HuH-7.5 (cell line): ENCODE results near the gene IGF2BP3.
"Not testable (repeated sequence)": the region's sequence is repeated elsewhere in the genome, so short reads cannot be mapped to it uniquely, and the experiment has no call there.

Experiments
- DNase-seq: peaks from one replicate; pipeline ENCODE4 v3.0.0; 2011; ENCODE audit warnings: low spot score

The IGF2BP3 gene

DNA sequence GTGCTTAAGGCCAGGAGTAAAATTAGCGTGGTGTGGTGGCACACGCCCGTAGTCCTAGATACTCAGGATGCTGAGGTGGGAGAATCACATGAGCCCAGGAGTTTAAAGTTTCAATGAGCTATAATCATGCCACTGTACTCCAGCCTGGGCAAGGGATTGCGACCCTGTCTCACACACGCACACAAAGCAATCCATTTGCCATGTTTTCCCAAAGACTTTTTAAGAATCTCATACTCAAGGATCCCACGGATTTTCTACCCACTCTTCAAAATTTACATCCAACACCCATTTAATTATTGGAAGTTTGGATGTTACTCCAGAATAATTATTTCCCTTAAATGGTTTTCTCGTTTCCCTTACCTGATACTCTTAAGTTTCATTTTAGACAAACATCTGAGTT lies 47.9 kb downstream of the IGF2BP3 start:
- DNase-seq: no peak

DNA sequence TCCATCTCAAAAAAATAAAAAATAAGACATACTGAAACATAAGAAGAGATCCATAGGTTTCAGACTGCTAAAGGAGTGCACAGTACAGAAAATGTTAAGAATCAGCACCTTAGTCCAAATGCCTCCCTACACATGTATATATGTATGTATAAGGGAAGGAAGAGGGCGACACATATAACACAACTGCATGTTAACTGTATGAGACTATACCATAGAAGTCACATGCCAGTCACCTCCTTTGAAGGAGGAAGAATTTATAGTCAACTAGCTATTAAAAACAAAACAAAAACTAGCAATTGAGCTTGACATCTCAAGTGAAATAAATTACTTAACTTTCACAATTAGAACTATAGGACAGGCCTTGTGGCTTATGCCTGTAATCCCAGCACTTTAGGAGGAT lies 50.4 kb downstream of the IGF2BP3 start:
- no peak for DNase-seq

DNA sequence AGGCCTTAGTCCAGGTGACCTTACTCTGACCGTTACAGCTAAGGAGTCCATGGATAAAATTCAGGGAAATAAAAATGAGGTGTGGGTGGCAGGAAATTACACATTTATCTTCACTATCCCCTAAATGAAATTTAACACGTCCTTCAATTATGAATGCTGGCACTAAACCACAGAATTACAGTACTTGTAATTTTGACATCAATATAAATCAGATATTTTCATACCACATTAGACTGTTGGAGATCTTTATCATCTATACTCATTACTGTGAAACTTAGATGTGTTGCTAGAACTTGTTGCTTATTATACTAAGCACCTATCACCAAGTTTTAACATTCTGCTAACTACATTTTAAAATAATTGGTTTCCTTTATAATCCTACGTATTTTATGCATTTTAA lies 51.1 kb downstream of the IGF2BP3 start:
- no peak for DNase-seq

DNA sequence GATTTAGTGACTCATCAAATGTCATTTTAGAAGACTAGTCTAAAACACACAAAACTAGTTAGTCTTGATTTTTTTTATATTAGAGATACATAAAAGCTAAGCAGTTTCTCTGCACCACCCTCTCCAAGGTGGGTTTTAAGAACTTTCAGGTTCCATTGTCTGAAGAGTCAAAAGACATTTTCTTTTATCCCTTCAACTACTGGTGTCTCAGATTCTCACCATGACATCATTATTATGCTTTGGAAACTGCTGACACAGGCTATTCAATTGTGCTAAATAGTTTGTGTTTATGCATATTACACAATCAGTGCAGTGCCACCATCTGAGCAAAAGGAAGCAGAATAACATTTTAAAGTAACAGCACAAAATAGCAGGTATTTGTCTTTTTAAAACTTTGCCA lies 52.2 kb downstream of the IGF2BP3 start:
- no peak for DNase-seq

DNA sequence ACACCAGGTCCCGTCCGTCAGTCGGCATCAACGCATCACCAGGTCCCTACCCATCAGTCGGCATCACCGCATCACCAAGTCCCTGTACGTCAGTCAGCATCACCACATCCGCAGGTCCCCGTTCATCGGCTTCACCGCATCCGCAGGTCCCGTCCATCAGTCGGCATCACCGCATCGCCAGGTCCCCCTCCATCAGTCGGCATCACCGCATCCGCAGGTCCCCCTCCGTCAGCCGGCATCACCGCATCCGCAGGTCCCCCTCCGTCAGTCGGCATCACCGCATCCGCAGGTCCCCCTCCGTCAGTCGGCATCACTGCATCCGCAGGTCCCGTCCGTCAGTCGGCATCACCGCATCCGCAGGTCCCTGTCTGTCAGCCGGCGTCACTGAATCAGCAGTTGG lies 55.1 kb downstream of the IGF2BP3 start:
- DNase-seq: no peak

DNA sequence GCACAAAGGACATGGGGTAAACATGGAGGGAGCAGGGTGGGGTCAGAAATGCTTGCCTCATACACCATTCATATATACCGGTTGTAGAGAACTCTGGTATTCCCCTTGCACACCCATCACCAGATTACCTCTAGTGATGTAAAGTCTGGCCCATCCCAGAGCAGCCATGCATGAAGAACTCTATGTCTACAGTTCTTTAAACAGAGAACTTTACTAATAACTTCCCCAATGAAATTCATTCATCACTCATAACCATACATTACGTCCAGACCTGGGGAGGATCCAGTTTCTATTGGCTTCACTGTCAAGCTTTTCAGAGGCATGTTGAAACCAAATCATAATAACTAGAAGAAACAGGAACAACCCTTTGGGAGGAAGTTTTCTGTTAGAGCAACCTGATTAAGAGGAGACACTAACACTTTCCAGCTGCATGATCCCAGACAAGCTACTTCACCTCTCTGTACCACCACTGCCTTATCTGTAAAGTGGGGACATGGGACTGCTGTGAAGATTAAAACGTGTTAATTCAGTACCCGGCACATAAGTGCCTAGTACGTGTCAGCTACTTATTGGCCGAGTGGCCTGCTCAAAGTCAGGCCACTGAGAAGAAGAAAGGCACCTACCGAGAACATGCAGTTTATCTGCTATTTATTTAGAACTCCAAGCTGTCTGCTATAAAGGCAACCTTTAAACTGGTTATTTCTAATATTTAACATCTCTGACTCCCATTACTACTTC lies 59.7 kb downstream of the IGF2BP3 start:
- DNase-seq: no peak

DNA sequence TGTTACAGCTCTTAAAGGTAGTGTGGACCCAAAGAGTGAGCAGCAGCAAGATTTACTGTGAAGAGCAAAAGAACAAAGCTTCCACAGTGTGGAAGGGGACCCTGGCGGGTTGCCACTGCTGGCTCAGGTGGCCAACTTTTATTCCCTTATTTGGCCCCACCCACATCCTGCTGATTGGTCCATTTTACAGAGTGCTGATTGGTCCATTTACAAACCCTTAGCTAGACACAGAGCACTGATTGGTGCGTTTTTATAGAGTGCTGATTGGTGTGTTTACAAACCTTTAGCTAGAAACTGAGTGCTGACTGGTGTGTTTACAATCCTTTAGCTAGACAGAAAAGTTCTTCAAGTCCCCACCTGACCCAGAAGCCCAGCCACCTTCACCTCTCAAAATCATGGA lies 63.7 kb downstream of the IGF2BP3 start:
- DNase-seq: not testable (repeated sequence)

DNA sequence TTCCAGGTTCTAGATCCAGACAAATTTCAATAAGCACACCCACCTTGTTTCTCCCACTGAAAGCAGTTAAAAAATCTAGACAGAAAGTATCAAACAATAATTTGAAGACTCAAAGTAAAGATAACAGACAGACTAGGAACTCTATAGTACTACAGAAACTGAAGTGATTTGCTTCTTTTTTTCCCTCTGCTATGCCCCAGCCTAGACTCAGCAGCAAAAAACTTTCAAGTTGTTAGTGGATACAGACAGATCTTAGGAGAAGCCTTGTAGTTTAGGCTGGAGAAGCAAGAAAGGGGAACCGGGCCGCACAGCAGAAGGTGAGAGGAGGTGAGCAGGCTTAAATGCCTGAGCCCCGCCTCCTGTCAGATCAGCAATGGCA lies 65.1 kb downstream of the IGF2BP3 start:
- DNase-seq: no peak

DNA sequence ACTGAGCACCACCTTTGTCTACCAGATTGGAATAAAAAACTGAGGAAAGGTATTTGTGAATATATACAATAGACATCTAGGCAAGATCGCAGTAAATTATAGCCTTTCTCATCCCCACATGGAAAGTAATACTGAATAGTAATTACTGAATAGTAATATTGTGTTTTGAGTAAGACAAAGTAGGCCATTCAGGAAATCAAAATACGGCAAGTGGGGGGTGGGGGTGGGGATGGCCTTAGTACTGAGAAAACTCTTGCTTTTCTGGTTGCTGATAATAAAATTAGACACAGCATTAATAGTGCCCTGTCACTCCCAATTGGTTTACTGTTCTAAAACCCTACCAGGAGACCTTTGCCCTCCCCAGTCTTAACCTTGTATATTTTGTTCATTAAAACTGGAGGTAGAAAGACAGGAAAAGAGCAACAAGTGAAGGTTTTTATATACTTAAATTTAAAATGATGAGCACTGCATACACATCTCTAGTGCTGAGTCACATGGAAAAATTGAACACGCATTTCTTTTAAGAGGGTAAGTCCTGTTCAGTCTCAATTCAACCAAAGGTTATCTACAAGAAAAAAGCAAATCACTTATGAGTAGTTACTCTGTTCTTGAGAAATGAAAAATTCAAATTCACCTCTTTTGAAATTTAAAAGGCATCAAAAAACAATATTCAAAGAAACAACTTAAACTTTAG lies 65.6 kb downstream of the IGF2BP3 start:
- no peak for DNase-seq

DNA sequence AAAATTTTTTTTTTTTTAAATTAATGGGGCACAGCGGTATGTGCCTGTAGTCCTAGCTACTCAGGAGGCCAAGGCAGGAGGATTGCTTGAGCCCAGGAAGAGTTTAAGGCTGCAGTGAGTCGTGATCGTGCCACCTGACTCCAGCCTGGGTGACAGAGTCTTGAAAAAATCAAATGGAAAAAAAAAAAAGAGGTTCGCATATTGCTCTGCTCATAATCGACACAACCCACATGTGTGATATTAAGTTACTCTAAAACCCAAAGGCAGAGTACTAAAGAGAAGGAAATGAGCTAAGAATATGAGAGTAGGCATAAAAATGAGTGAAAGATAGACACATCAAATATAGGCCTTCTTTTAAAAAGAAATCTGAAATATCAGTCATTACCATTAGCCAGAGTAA lies 66.3 kb downstream of the IGF2BP3 start:
- no peak for DNase-seq

DNA sequence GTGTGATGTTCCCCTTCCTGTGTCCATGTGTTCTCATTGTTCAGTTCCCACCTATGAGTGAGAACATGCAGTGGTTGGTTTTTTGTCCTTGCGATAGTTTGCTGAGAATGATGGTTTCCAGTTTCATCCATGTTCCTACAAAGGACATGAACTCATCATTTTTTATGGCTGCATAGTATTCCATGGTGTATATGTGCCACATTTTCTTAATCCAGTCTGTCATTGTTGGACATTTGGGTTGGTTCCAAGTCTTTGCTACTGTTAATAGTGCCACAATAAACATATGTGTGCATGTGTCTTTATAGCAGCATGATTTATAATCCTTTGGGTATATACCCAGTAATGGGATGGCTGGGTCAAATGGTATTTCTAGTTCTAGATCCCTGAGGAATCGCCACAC lies 72.2 kb downstream of the IGF2BP3 start:
- not testable (repeated sequence) for DNase-seq

DNA sequence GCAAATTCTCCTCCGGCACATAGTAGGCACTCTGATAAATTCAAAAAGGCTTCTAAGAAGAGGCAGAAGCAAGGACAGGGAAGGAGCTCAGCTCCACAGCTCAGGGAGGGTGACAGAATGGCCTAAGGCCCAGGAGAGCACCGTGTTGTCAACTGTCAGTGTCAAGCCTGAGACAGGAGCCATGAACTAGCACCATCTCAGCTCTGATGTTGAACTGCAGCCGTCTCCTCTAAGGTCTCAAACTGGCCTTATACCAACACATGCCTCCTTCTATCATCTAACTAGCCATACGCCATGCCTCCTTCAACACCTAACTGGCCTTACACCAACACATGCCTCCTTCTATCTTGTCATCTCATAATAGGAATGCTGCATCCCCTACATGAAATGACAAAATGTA lies 73.0 kb downstream of the IGF2BP3 start:
- DNase-seq: no peak

DNA sequence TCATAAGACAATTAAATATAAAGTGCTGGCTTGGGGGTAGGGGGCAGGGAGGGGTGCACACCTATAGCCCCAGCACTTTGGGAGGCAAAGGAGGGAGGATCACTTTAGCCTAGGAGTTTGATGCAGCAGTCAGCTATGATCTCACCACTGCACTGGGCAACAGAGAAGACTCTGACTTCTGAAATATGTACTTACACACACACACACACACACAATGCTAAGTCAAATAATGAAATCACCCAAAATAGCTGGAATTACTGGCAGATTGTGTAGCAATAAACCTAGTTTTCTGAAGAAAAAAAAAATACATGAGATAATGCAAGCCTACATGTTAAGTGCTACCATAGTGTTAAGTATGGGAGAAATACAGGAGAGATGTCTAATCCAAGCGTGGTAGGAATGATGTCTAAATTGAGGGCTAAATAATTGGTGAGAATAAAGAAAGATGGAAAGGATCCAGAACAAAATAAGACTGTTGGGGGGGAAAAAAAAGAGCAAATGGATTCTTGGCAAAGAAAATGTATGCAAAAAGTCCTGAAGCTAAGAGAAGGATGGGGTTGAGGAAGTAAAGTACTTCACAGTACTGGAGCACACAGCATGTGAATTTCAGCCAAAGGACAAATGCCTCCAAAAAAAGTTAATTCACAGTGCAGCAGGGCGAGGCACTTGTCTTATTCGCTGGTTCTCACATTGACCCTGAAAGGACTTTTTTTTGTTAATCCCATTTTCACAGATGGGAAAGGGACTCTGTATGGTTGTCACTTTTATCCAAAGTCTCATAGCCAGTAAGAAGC lies 73.9 kb downstream of the IGF2BP3 start:
- DNase-seq: no peak

DNA sequence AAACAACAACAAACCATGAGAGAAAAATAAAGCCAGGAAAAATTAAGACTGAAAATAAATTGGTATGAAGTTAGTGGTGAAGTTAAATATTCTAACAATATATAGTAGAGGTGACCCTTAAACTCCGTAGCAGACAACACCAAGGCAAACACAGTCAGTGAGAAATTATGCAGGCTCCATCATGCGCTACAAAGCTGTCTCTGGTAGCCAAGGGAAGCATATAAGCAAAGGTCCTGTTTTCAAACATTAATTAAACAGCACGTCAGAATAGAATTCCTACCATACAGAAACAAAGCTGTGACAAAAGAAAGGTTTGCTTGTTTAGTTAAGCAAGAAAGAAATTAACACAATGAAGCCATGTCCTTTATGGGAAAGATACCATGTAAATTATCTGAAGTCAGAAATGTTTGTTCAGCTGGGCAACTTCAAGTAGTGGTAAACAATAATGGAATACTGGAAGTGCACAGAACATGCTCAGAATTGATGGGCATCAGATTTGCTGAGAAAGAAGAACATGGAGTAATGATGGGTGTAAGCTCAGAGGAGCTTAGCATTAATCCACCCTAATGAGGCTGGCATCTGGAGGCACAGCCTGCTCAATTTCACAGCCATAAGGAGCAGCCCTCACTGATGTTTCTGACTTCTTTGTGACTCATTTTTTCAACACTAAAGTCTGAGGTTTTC lies 75.7 kb downstream of the IGF2BP3 start:
- no peak for DNase-seq

DNA sequence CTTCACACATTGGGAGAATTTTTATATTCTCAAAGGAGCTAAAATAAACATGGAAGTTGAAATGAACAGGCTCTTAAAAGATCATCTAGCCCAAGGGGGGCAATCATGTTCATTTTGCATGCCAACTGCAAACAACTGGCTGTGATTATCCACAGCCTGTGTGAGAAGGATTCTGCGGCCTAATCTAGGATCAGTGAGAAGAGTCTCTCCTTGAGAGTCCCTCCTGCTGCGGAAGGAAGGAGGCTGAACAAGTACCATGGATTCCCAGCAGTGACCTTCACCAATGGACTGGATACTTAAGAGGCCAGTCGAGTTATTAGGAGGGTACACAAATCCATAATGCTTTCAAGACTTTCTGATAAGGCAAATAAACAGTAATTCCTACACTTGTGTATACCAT lies 76.7 kb downstream of the IGF2BP3 start:
- DNase-seq: no peak

DNA sequence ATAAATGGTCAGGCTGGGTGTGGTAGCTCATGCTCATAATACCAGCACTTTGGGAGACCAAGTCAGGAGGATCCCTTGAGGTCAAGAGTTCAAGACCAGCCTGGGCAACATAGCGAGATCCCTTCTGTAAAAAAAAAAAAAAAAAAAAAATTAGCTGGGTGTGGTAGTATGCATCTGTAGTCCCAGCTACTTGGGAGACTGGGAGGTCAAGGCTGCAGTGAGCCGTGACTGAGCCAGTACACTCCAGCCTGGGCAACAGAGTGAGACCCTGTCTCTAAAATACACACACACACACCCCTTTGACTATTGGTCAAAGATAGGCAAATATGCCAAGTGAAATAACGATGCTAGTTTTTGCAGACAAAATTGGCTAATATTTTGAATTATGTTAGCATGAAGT lies 80.6 kb downstream of the IGF2BP3 start:
- no peak for DNase-seq

DNA sequence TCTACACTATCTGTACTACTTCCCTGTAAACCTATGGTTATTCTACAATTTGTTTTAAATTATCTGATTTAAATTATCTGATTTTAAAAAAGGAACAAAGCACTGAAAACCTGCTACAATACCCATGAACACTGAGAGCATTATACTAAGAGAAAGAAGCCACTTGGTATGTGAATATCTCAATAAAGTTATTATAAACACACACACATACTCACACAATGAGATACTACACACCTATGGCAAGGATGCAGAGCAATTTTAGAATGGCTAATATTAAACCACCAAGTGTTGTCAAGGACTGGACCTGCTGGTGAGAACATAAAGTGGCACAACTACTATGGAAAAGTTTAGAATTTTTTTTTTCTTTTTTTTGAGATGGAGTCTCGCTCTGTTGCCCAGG lies 82.7 kb downstream of the IGF2BP3 start:
- no peak for DNase-seq

DNA sequence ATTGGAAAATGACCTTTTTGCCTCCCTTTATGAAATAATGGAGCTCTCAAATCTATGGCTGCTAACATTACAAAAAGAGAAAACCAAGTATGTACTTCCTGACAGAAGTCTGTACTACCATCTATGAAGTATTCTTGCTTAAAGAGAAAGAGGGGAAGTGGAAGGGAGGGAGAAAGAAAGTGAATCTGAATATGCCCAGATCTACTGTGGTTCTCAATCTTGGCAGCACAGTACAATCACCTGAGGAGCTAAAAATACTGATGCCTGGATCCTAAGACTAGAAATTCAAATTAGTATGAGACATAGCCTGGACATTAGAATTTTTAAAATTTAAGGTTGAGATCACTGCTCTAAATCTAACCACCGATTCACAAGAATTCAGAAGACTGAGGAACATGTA lies 85.2 kb downstream of the IGF2BP3 start:
- no peak for DNase-seq

DNA sequence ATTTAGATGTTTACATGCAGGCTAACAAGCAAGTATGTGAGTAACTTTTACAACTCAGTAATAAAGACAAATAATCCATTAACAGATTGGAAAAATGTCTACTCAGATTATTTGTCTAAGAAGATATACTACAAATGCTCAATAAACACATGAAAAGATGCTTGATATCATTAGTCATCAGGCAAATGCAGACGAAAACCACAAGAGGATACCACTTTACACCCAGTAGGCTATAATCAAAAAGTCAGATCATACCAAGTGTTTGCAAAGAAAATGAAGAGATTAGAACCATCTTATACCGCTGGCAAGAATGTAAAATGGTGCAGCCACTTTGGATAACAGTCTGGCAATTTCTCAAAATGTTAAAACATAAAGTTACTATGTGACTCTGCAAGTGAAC lies 87.1 kb downstream of the IGF2BP3 start:
- DNase-seq: no peak

DNA sequence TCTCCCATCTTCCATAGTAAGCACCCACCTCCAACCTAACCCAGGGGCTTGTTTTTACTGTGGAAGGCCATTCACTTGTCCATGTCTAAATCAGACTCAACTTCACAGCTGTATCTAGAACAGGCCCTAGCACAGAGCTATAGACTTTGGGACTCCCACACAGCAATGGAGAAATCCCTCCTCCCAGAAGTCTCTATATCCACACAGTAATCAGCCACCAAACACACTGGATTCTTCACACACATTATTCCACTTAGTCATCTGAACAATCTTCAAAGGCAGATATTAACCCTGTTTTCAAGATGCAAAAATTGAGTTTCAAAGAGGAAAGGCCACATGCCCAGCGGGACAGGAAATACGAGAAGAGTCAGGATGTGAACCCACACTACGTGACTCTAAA lies 89.3 kb downstream of the IGF2BP3 start:
- no peak for DNase-seq

DNA sequence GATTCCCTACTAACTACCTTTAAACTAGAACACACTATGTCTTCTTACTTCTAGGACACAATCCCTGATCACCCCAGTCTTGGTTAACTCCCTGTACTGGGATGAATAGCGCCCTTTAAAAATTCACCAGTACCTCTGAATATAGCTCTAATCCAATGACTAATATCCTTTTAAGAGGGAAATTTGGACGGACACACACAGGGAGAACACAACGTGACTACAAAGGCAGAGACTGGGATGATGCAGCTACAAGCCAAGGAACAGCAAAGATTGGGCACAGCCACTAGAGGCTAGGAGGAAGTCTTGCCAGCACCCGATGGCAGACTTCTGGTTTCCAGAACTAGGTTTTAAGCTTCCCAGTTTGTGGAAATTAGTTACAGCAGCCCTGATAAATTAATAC lies 89.7 kb downstream of the IGF2BP3 start:
- no peak for DNase-seq

DNA sequence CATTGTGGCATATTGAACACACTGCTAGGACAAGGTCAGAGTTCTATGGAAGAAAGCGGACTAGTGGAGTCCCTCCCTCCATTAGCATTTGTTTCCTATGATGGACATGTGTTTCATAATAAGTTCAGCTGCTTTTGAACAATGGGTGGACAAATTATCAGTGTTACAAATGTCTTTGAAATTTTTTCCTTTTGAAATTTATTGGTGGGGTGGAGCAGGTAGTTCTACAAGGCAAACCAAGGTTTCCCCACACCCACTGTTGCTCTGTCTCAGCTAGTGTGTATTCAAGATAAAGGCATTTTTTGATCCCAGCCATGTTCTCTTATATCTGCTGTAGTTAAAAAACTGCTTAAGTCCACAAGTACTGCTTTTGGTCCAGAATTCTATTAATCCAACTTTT lies 91.3 kb downstream of the IGF2BP3 start:
- no peak for DNase-seq

DNA sequence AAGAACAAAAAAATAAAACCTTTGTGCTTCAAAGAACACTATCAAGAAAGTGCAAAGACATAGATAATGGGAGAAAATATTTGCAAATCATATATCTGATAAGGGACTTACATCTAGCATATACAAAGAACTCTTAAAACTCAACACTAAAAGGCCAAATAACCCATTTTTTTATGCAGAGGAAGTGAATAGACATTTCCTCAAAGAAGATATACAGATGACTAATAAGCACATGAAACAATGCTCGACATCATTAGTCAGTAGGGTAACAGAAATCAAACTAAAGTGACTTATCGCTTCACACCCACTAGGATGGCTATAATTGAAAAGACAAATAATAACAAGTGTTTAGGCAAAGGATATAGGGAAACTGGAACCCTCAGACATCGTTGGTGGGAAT lies 93.2 kb downstream of the IGF2BP3 start:
- DNase-seq: no peak
